H9 (cell line): ENCODE results near the gene EPN3. TPM values are rescaled to one million over a fixed set of nuclear protein-coding genes. Genes with fewer than 3 reads are reported as not detected.

Experiments
- DNase-seq: peaks from one replicate; pipeline ENCODE4 v3.0.0-alpha.2; 2017
- H2AFZ ChIP-seq: one replicate; pipeline ENCODE4 v1.6.1; 2013; ENCODE audit warnings: mild to moderate bottlenecking, low read length, control low read depth, moderate library complexity
- H2AK5ac ChIP-seq: 2 replicates; pipeline ENCODE4 v1.6.1; 2013; ENCODE audit warnings: low read length, control low read depth, mixed read lengths; ENCODE audit not compliant: insufficient read length
- H2BK120ac ChIP-seq: one replicate; pipeline ENCODE4 v1.6.1; 2013; ENCODE audit warnings: low read depth, mild to moderate bottlenecking, low read length, control low read depth, inconsistent platforms; ENCODE audit not compliant: poor library complexity, severe bottlenecking
- H2BK12ac ChIP-seq: 2 replicates; pipeline ENCODE4 v1.6.1; 2013; ENCODE audit warnings: low read length, control low read depth, mixed read lengths, low read depth; ENCODE audit not compliant: insufficient read length
- H2BK15ac ChIP-seq: 2 replicates; pipeline ENCODE4 v1.6.1; 2013; ENCODE audit warnings: low read depth, low read length, control low read depth
- H2BK20ac ChIP-seq: one replicate; pipeline ENCODE4 v1.6.1; 2013; ENCODE audit warnings: low read depth, mild to moderate bottlenecking, low read length, control low read depth, inconsistent platforms; ENCODE audit not compliant: poor library complexity, severe bottlenecking
- H2BK5ac ChIP-seq: 2 replicates; pipeline ENCODE4 v1.6.1; 2013; ENCODE audit warnings: low read length, control low read depth, mixed read lengths; ENCODE audit not compliant: insufficient read length
- H3K14ac ChIP-seq: 2 replicates; pipeline ENCODE4 v1.6.1; 2013; ENCODE audit warnings: low read length, control low read depth; ENCODE audit not compliant: insufficient read depth
- H3K18ac ChIP-seq: 2 replicates; pipeline ENCODE4 v1.6.1; 2013; ENCODE audit warnings: low read depth, mild to moderate bottlenecking, mixed read lengths, low read length, control low read depth; ENCODE audit not compliant: insufficient read length
- H3K23ac ChIP-seq: 2 replicates; pipeline ENCODE4 v1.6.1; 2013; ENCODE audit warnings: low read length, control low read depth, mixed read lengths, low read depth; ENCODE audit not compliant: insufficient read length
- H3K23me2 ChIP-seq: 2 replicates; pipeline ENCODE4 v1.6.1; 2013; ENCODE audit warnings: low read depth, mild to moderate bottlenecking, mixed read lengths, low read length, control low read depth; ENCODE audit not compliant: insufficient read length, poor library complexity, severe bottlenecking
- H3K27ac ChIP-seq: 2 replicates; pipeline ENCODE4 v1.5.1; 2013; ENCODE audit warnings: low read length, control low read depth, mixed read lengths, low read depth; ENCODE audit not compliant: insufficient read length
- H3K27me3 ChIP-seq: 2 replicates; pipeline ENCODE4 v1.6.1; 2013; ENCODE audit warnings: low read length, control low read depth, inconsistent platforms; ENCODE audit not compliant: insufficient read depth
- H3K4ac ChIP-seq: 2 replicates; pipeline ENCODE4 v1.6.1; 2013; ENCODE audit warnings: low read depth, mild to moderate bottlenecking, control low read depth, inconsistent platforms, low read length, moderate library complexity
- H3K4me1 ChIP-seq: 2 replicates; pipeline ENCODE4 v1.6.1; 2013; ENCODE audit warnings: low read length, control low read depth, inconsistent platforms; ENCODE audit not compliant: insufficient read depth
- H3K4me2 ChIP-seq: 2 replicates; pipeline ENCODE4 v1.6.1; 2013; ENCODE audit warnings: low read length, control low read depth, mixed read lengths; ENCODE audit not compliant: insufficient read length, insufficient read depth
- H3K56ac ChIP-seq: 2 replicates; pipeline ENCODE4 v1.6.1; 2013; ENCODE audit warnings: low read depth, mild to moderate bottlenecking, mixed read lengths, low read length, control low read depth; ENCODE audit not compliant: insufficient read length
- H3K79me1 ChIP-seq: 2 replicates; pipeline ENCODE4 v1.6.1; 2013; ENCODE audit warnings: low read depth, mild to moderate bottlenecking, moderate library complexity, low read length, control low read depth, inconsistent platforms; ENCODE audit not compliant: insufficient read depth, poor library complexity, severe bottlenecking
- H3K79me2 ChIP-seq: 2 replicates; pipeline ENCODE4 v1.6.1; 2013; ENCODE audit warnings: low read length, control low read depth, inconsistent platforms; ENCODE audit not compliant: insufficient read depth
- H3K9ac ChIP-seq: 2 replicates; pipeline ENCODE4 v1.6.1; 2013; ENCODE audit warnings: low read length, control low read depth, mixed read lengths; ENCODE audit not compliant: insufficient read length; ENCODE audit errors: extremely low read depth
- H3K9me3 ChIP-seq: one replicate; pipeline ENCODE4 v1.6.1; 2013; ENCODE audit warnings: low read depth, low read length, inconsistent platforms; ENCODE audit not compliant: control insufficient read depth
- H3T11ph ChIP-seq: one replicate; pipeline ENCODE4 v1.6.1; 2013; ENCODE audit warnings: mild to moderate bottlenecking, low read length, control low read depth, inconsistent platforms
- H4K20me1 ChIP-seq: one replicate; pipeline ENCODE4 v1.6.1; 2013; ENCODE audit not compliant: control insufficient read depth, insufficient read length, insufficient read depth
- H4K5ac ChIP-seq: 2 replicates; pipeline ENCODE4 v1.6.1; 2013; ENCODE audit warnings: low read depth, mild to moderate bottlenecking, mixed read lengths, low read length, control low read depth; ENCODE audit not compliant: insufficient read length
- H4K8ac ChIP-seq: replicated peaks from 2 replicates; pipeline ENCODE4 v1.6.1; 2013; ENCODE audit warnings: low read length, control low read depth, mixed read lengths, low read depth; ENCODE audit not compliant: insufficient read length
- H4K91ac ChIP-seq: 2 replicates; pipeline ENCODE4 v1.6.1; 2013; ENCODE audit warnings: low read depth, mild to moderate bottlenecking, moderate library complexity, mixed read lengths, low read length, control low read depth; ENCODE audit not compliant: insufficient read length
- H3K27ac Mint-ChIP-seq, 3 experiments: 2 replicates in 2 of 3; 3 replicates in 1 of 3; pipeline ENCODE4 v1.8.0; 2020 to 2021; ENCODE audit warnings: mixed read lengths in 3 of 3, mild to moderate bottlenecking in 1 of 3, moderate library complexity in 1 of 3
- H3K27me3 Mint-ChIP-seq: 2 replicates; pipeline ENCODE4 v1.8.0; 2021; ENCODE audit warnings: low read depth, mild to moderate bottlenecking, moderate library complexity, mixed read lengths
- H3K36me3 Mint-ChIP-seq, 3 experiments: 2 replicates in 2 of 3; 3 replicates in 1 of 3; pipeline ENCODE4 v1.8.0; 2020 to 2021; ENCODE audit warnings: low read depth in 3 of 3, mixed read lengths in 3 of 3; ENCODE audit not compliant: insufficient read depth in 1 of 3
- H3K4me1 Mint-ChIP-seq, 2 experiments: 2 replicates each; pipeline ENCODE4 v1.8.0; 2020; ENCODE audit warnings: mixed read lengths in 2 of 2
- H3K4me3 Mint-ChIP-seq, 2 experiments: 2 replicates in 1 of 2; 3 replicates in 1 of 2; pipeline ENCODE4 v1.8.0; 2020 to 2021; ENCODE audit warnings: mild to moderate bottlenecking in 2 of 2, mixed read lengths in 2 of 2, moderate library complexity in 1 of 2
- H3K9me3 Mint-ChIP-seq, 2 experiments: 2 replicates in 1 of 2; 3 replicates in 1 of 2; pipeline ENCODE4 v1.8.0; 2020; ENCODE audit warnings: mild to moderate bottlenecking in 2 of 2, mixed read lengths in 2 of 2, moderate library complexity in 1 of 2
- CTCF ChIP-seq: fragments of 200-600 bp; sonication (generic); conservative IDR thresholded peaks from 3 replicates; pipeline ENCODE4 v1.8.0; 2021; ENCODE audit warnings: antibody characterized with exemption, mild to moderate bottlenecking
- WGBS: extraction: QIAGEN DNeasy Blood & Tissue Kit; methylation state at CpG from one replicate; pipeline ENCODE4 v1.1.7; 2013; ENCODE audit warnings: missing lambda C conversion rate, low lambda C conversion rate, mixed read lengths; ENCODE audit not compliant: insufficient read length; ENCODE audit errors: extremely low coverage; 5-methylcytosine and 5-hydroxymethylcytosine counted together
- total RNA-seq: library from RNA; stranded (reverse); gene quantifications from 2 replicates; pipeline ENCODE4 v1.2.1, GENCODE V29; 2021

EPN3 gene
- total RNA-seq, 1 experiment from 2014 or later, result 1.9 TPM

- H2BK120ac ChIP-seq, result no peak overlapping the region
- TF ChIP-seq CTCF, result no peak
- no peaks in the 10 kb centered on the region for H3K79me1 ChIP-seq
- H3K27me3 ChIP-seq, result no peaks in the 10 kb centered on the region
- no peaks in the 10 kb centered on the region for H3K9me3 ChIP-seq
- H3K27ac ChIP-seq, result no peak overlapping the region
- Mint-ChIP-seq H3K4me1 (peaks cover 2 to 7% of the 10 kb centered on the region in 2 experiments; a peak in 3 of 4 replicates), H3K36me3 (no peaks in the 10 kb centered on the region), H3K9me3 (no peaks in the 10 kb centered on the region), H3K27ac (no peak overlapping the region), H3K27me3 (peaks cover 3% of the 10 kb centered on the region; the same call in 1 of the 2 replicates), H3K4me3 (no peak overlapping the region)
- H3K56ac ChIP-seq, result no peak overlapping the region
- H3K4me2 ChIP-seq, result no peak overlapping the region
- WGBS, result no CpG with 5 or more reads among the region's 3 CpGs
- H4K91ac ChIP-seq, result no peak overlapping the region
- no peak for DNase-seq
- H4K5ac ChIP-seq, result no peak overlapping the region
- no peak overlapping the region for H3K14ac ChIP-seq
- H2BK20ac ChIP-seq, result no peak overlapping the region
- no peak overlapping the region for H3T11ph ChIP-seq
- no peak overlapping the region for H3K9ac ChIP-seq
- no peak overlapping the region for H3K4ac ChIP-seq
- no peak overlapping the region for H2AK5ac ChIP-seq
- H2BK15ac ChIP-seq, result no peak overlapping the region
- H4K8ac ChIP-seq, result no peak overlapping the region
- H3K23me2 ChIP-seq, result no peaks in the 10 kb centered on the region
- no peaks in the 10 kb centered on the region for H3K4me1 ChIP-seq
- no peak overlapping the region for H3K23ac ChIP-seq
- no peaks in the 10 kb centered on the region for H3K79me2 ChIP-seq
- no peak overlapping the region for H2BK12ac ChIP-seq
- no peak overlapping the region for H2BK5ac ChIP-seq
- H2AFZ ChIP-seq, result no peak overlapping the region
- H4K20me1 ChIP-seq, result no peaks in the 10 kb centered on the region
- H3K18ac ChIP-seq, result no peak overlapping the region
Observed at GRCh38 chr17:50493744-50494143, 38.8 kb upstream of the EPN3 start.
